WTC11 (cell line): ENCODE data around the gene MRPS33.

ENCODE experiments used
- TF ChIP-seq, protein P1 (sequence below): sonication (generic); formaldehyde crosslinking; IDR thresholded peaks from 2 replicates; pipeline ENCODE4 v1.8.0; 2022; ENCODE audit warnings: mild to moderate bottlenecking, missing genetic modification reagents
- TF ChIP-seq, protein P2 (sequence below): fragments of 200-600 bp; IDR thresholded peaks from 2 replicates; pipeline ENCODE4 v1.8.0; 2022; ENCODE audit warnings: antibody characterized with exemption

DNA sequence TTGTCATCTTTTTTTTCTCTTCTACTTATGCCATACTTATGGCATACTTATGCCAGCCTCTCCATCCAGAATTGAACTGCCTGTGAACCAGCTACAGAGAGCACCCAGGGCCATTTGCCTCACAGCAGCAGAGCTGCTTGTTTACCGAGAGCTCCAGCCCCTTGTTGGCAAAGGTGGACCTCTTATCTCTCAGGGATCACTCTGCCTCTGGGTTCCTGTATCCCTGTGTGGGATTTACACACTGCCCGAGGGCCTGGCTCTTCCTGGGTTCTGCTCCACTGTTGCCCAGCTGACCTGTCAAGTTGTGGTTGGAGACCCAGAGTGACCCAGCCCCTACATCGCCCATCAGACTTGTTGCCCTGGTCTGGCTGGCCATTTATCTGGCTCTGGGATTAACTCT is 22.3 kb downstream of the MRPS33 start:
- TF ChIP-seq, protein P1, sequence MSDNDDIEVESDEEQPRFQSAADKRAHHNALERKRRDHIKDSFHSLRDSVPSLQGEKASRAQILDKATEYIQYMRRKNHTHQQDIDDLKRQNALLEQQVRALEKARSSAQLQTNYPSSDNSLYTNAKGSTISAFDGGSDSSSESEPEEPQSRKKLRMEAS (CRISPR knock-in tag): no peak
- TF ChIP-seq, protein P2, sequence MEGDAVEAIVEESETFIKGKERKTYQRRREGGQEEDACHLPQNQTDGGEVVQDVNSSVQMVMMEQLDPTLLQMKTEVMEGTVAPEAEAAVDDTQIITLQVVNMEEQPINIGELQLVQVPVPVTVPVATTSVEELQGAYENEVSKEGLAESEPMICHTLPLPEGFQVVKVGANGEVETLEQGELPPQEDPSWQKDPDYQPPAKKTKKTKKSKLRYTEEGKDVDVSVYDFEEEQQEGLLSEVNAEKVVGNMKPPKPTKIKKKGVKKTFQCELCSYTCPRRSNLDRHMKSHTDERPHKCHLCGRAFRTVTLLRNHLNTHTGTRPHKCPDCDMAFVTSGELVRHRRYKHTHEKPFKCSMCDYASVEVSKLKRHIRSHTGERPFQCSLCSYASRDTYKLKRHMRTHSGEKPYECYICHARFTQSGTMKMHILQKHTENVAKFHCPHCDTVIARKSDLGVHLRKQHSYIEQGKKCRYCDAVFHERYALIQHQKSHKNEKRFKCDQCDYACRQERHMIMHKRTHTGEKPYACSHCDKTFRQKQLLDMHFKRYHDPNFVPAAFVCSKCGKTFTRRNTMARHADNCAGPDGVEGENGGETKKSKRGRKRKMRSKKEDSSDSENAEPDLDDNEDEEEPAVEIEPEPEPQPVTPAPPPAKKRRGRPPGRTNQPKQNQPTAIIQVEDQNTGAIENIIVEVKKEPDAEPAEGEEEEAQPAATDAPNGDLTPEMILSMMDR: no peak
